ENCODE measurements around the gene DUSP28.
"Not testable (repeated sequence)": the region's sequence is repeated elsewhere in the genome, so short reads cannot be mapped to it uniquely, and the experiment has no call there.

Gene DUSP28

DNA sequence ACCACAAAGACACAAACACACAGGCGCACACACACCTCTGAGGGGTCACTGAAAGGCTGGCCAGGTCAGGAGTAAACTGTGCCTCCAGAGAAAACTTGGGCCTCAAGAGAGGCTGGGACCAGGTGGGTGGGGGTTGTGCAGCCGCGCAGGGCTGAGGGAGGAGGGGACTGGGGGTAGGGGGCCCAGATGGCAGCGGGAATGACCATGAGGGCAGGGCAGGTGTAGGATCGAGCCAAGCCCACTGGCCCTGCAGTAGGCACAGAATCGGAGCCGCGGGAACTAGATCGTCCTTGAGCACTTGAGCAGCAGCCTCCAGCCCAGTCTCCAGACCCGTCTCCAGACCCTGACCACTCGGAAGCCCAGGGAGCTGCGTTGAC, 39.2 kb upstream of the DUSP28 start:
- ATAC-seq (replicated peaks; ENCODE audit: extremely low read depth, poor library complexity, severe bottlenecking) (no peak), DNase-seq (ENCODE audit: low spot score in 2 of 2) (no peak)
- Mint-ChIP-seq H3K27me3 (no peaks in the 10 kb centered on the region), H3K27ac (ENCODE audit: low read depth) (no peak overlapping the region), H3K4me1 (peaks cover 5% of the 10 kb centered on the region), H3K4me3 (no peak overlapping the region), H3K9me3 (no peaks in the 10 kb centered on the region), H3K36me3 (ENCODE audit: insufficient read depth) (peaks cover 4% of the 10 kb centered on the region)

DNA sequence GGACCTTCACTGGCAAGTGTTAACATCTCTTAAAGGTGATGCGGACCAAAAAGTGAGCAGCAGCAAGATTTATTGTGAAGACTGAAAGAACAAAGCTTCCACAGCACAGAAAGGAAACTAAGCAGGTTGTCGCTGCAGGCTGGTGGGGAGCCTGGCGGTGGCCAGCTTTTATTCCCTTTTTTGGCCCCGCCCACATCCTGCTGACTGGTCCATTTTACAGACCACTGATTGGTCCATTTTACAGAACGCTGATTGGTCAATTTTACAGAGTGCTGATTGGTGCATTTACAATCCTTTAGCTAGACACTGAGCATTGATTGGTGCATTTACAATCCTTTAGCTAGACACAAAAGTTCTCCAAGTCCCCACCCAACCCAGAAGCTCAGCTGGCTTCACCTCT, 38.3 kb upstream of the DUSP28 start:
- H3K9me3 Mint-ChIP-seq; H3K36me3 Mint-ChIP-seq (ENCODE audit: insufficient read depth); H3K27me3 Mint-ChIP-seq; DNase-seq (ENCODE audit: low spot score in 2 of 2); H3K27ac Mint-ChIP-seq (ENCODE audit: low read depth); H3K4me3 Mint-ChIP-seq; H3K4me1 Mint-ChIP-seq; ATAC-seq (replicated peaks; ENCODE audit: extremely low read depth, poor library complexity, severe bottlenecking): not testable (repeated sequence)

- no peaks in the 10 kb centered on the region for H3K9me3 Mint-ChIP-seq
- peaks cover 5% of the 10 kb centered on the region for H3K4me1 Mint-ChIP-seq
- DNase-seq (ENCODE audit: low spot score in 2 of 2) (no peak), ATAC-seq (replicated peaks; ENCODE audit: extremely low read depth, poor library complexity, severe bottlenecking) (no peak)
- peaks cover 4% of the 10 kb centered on the region for H3K36me3 Mint-ChIP-seq (ENCODE audit: insufficient read depth)
- no peaks in the 10 kb centered on the region for H3K27me3 Mint-ChIP-seq
- H3K4me3 Mint-ChIP-seq = no peak overlapping the region
- H3K27ac Mint-ChIP-seq (ENCODE audit: low read depth) = no peak overlapping the region
Measured at GRCh38 chr2:240522406-240522805, 37.8 kb upstream of the DUSP28 start.

DNA sequence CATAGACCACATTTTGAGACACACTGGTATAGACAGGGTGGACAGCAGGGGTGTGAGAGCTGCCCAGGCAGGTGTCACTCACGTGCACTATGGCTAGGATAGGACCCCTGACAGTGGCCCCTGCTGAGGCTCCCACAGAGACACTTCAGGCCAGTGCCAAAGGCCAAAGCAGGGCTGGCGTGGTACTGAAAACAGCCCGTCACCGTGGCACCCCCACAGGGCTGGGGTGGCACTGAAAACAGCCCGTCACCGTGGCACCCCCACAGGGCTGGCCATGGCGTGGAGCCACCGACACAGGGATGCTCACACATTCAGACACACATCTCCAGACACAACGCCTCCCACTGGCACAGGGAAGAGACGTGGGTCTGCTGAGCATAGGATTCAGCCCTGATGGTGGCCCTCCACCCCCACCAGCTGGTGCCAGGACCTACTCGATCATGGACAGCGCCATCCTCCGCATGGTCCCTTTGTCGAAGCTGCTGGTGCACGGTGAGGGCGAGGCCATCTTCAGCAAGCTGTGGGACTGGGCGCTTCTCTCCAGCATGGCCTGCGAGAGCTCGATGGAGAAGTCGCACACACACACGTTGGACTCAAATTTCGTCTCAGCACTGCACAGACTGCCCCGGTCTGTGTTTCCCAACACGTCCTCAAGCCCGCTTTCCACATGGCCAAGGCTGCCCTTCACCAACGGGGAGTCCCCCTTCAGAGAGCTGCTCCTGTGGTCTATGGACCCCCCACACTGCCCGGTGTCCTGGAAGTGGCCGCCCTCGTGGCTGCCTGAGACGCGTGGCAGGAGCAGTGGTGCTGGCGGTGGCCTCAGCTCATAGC, 36.5 kb upstream of the DUSP28 start:
- H3K27me3 Mint-ChIP-seq = no peaks in the 10 kb centered on the region
- H3K9me3 Mint-ChIP-seq = no peaks in the 10 kb centered on the region
- no peak overlapping the region for H3K27ac Mint-ChIP-seq (ENCODE audit: low read depth)
- ATAC-seq (replicated peaks; ENCODE audit: extremely low read depth, poor library complexity, severe bottlenecking) = no peak
- no peak for DNase-seq (ENCODE audit: low spot score in 2 of 2)
- H3K4me3 Mint-ChIP-seq = no peak overlapping the region
- peaks cover 5% of the 10 kb centered on the region for H3K4me1 Mint-ChIP-seq
- H3K36me3 Mint-ChIP-seq (ENCODE audit: insufficient read depth) = peaks cover 4% of the 10 kb centered on the region

DNA sequence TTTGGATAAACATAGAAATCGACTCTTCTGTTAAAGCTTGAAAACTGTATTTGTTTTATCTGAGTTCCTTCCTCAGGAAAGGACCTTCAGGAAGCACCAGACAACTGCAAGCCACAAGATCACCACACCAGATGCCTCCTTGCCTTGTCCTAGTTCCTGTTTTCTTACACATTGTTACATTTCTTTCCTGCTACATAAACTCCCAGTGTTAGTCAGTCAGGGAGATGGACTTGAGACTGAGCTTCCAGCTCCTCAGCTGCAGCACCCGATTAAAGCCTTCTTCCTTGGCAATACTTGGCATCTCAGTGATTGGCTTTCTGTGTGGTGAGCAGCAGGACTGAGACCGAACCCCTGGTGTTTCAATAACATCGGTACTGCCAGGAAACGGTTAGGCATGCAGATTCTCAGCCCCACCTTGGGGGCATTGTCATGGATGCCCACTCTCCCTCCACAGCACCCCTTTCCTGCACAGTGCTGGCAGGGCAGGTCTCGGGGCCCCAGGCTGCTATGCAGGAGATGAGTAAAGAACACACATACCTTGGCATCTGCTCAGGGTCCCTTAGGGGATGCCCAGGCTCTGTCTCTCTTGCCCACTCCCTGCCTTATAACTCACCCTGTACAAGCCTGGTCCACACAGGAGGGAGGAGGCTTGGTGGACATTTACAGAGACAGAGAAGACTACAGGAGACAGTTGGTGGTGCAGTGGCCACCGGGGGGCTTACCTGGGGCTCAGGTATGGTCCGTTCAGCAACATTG, 35.0 kb upstream of the DUSP28 start:
- H3K9me3 Mint-ChIP-seq = no peaks in the 10 kb centered on the region

GRCh38 chr2:240525802-240526201, 34.4 kb upstream of the DUSP28 start:
- Mint-ChIP-seq H3K4me3 (no peak overlapping the region), H3K27me3 (no peaks in the 10 kb centered on the region)

More for the DNA sequence above, 35.0 kb upstream of the DUSP28 start:
- Mint-ChIP-seq H3K4me1 (peaks cover 13% of the 10 kb centered on the region), H3K27ac (ENCODE audit: low read depth) (peak overlapping the region; percentile 65), H3K4me3 (no peak overlapping the region), H3K36me3 (ENCODE audit: insufficient read depth) (peaks cover 2% of the 10 kb centered on the region), H3K27me3 (no peaks in the 10 kb centered on the region)
- no peak for ATAC-seq (replicated peaks; ENCODE audit: extremely low read depth, poor library complexity, severe bottlenecking)
- DNase-seq (ENCODE audit: low spot score in 2 of 2) = peak in 1 of 2 donors; percentile 8

GRCh38 chr2:240526521-240526920, 33.6 kb upstream of the DUSP28 start:
- DNase-seq (ENCODE audit: low spot score in 2 of 2) (no peak), ATAC-seq (replicated peaks; ENCODE audit: extremely low read depth, poor library complexity, severe bottlenecking) (no peak)
- Mint-ChIP-seq H3K36me3 (ENCODE audit: insufficient read depth) (peaks cover 5% of the 10 kb centered on the region), H3K9me3 (peaks cover 1% of the 10 kb centered on the region), H3K4me3 (no peak overlapping the region), H3K27ac (ENCODE audit: low read depth) (no peak overlapping the region), H3K4me1 (peaks cover 7% of the 10 kb centered on the region), H3K27me3 (no peaks in the 10 kb centered on the region)

More at GRCh38 chr2:240525802-240526201, 34.4 kb upstream of the DUSP28 start:
- DNase-seq (ENCODE audit: low spot score in 2 of 2) (peak in 1 of 2 donors; percentile 12), ATAC-seq (replicated peaks; ENCODE audit: extremely low read depth, poor library complexity, severe bottlenecking) (no peak)
- Mint-ChIP-seq H3K4me1 (peaks cover 9% of the 10 kb centered on the region), H3K36me3 (ENCODE audit: insufficient read depth) (peaks cover 2% of the 10 kb centered on the region), H3K9me3 (no peaks in the 10 kb centered on the region), H3K27ac (ENCODE audit: low read depth) (peak overlapping the region; percentile 65)

GRCh38 chr2:240527153-240527750, 32.9 kb upstream of the DUSP28 start:
- Mint-ChIP-seq H3K27me3 (no peaks in the 10 kb centered on the region), H3K36me3 (ENCODE audit: insufficient read depth) (peaks cover 7% of the 10 kb centered on the region), H3K4me3 (no peak overlapping the region), H3K4me1 (peaks cover 7% of the 10 kb centered on the region), H3K9me3 (peaks cover 9% of the 10 kb centered on the region), H3K27ac (ENCODE audit: low read depth) (no peak overlapping the region)
- DNase-seq (ENCODE audit: low spot score in 2 of 2) (no peak), ATAC-seq (replicated peaks; ENCODE audit: extremely low read depth, poor library complexity, severe bottlenecking) (no peak)

DNA sequence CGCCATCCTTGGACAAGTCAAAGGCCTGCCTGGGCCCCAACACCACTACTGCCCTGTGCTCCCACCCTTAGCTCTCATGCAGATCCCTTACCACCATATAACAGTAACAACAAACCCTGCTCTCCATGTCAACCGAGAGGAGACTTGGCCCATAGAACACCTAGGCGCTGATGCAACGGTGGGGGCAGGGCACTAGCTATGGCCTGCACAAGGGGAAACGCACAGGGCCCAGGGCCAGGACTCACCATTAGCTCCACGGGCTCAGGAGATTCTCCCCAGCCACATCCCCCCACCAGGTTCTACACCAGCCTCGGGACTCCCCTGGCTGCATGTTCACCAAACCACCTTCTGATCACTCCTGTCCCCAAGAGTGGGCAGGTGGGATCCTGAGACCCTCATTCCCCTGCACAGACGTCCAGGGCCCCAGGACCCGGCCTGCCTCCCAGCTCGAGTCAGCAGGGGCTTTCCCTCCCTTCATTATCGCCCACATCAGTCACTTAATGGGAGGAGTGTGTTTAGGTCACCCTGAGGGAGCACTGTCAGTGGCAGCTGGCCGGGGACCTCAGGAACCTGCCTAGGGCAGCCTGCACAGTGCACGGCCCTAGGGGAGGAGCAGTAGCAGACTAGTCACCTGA, 31.6 kb upstream of the DUSP28 start:
- Mint-ChIP-seq H3K36me3 (ENCODE audit: insufficient read depth) (peaks cover 9% of the 10 kb centered on the region), H3K9me3 (peaks cover 10% of the 10 kb centered on the region), H3K27me3 (no peaks in the 10 kb centered on the region), H3K4me1 (peaks cover 7% of the 10 kb centered on the region), H3K27ac (ENCODE audit: low read depth) (no peak overlapping the region), H3K4me3 (no peak overlapping the region)
- ATAC-seq (replicated peaks; ENCODE audit: extremely low read depth, poor library complexity, severe bottlenecking) (no peak), DNase-seq (ENCODE audit: low spot score in 2 of 2) (peak in 1 of 2 donors; percentile 12)

GRCh38 chr2:240529344-240529999, 30.7 kb upstream of the DUSP28 start:
- peaks cover 10% of the 10 kb centered on the region for H3K9me3 Mint-ChIP-seq
- no peak overlapping the region for H3K4me3 Mint-ChIP-seq
- peak overlapping the region; percentile 49 for H3K27ac Mint-ChIP-seq (ENCODE audit: low read depth)
- peaks cover 9% of the 10 kb centered on the region for H3K36me3 Mint-ChIP-seq (ENCODE audit: insufficient read depth)
- H3K4me1 Mint-ChIP-seq = peaks cover 12% of the 10 kb centered on the region
- DNase-seq (ENCODE audit: low spot score in 2 of 2) (peak in 1 of 2 donors; percentile 4), ATAC-seq (replicated peaks; ENCODE audit: extremely low read depth, poor library complexity, severe bottlenecking) (no peak)
- no peaks in the 10 kb centered on the region for H3K27me3 Mint-ChIP-seq

GRCh38 chr2:240530181-240530580, 30.0 kb upstream of the DUSP28 start:
- Mint-ChIP-seq H3K9me3 (peaks cover 10% of the 10 kb centered on the region), H3K36me3 (ENCODE audit: insufficient read depth) (peaks cover 12% of the 10 kb centered on the region), H3K4me3 (no peak overlapping the region), H3K4me1 (peaks cover 12% of the 10 kb centered on the region), H3K27me3 (no peaks in the 10 kb centered on the region), H3K27ac (ENCODE audit: low read depth) (no peak overlapping the region)
- ATAC-seq (replicated peaks; ENCODE audit: extremely low read depth, poor library complexity, severe bottlenecking) = no peak
- DNase-seq (ENCODE audit: low spot score in 2 of 2) = peak in 1 of 2 donors; percentile 10

- H3K36me3 Mint-ChIP-seq (ENCODE audit: insufficient read depth) = peaks cover 12% of the 10 kb centered on the region
- H3K4me3 Mint-ChIP-seq = no peak overlapping the region
- H3K27ac Mint-ChIP-seq (ENCODE audit: low read depth) = no peak overlapping the region
- DNase-seq (ENCODE audit: low spot score in 2 of 2) (no peak), ATAC-seq (replicated peaks; ENCODE audit: extremely low read depth, poor library complexity, severe bottlenecking) (no peak)
- peaks cover 10% of the 10 kb centered on the region for H3K9me3 Mint-ChIP-seq
- no peaks in the 10 kb centered on the region for H3K27me3 Mint-ChIP-seq
- peaks cover 16% of the 10 kb centered on the region for H3K4me1 Mint-ChIP-seq
Measured at GRCh38 chr2:240531038-240531437, 29.1 kb upstream of the DUSP28 start.
